Activated naive CD8-positive, alpha-beta T cell (primary cell): Measurements from ENCODE around the gene SMOC1.

ENCODE experiments used
- H3K27ac Mint-ChIP-seq: one replicate; pipeline ENCODE4 v1.8.0; 2021; ENCODE audit warnings: mixed read lengths
- H3K27me3 Mint-ChIP-seq: one replicate; pipeline ENCODE4 v1.8.0; 2021; ENCODE audit warnings: mixed read lengths
- H3K36me3 Mint-ChIP-seq: one replicate; pipeline ENCODE4 v1.8.0; 2021; ENCODE audit warnings: mixed read lengths
- H3K4me1 Mint-ChIP-seq: one replicate; pipeline ENCODE4 v1.8.0; 2021; ENCODE audit warnings: low read depth, mixed read lengths
- H3K4me3 Mint-ChIP-seq: one replicate; pipeline ENCODE4 v1.8.0; 2021; ENCODE audit warnings: mild to moderate bottlenecking, mixed read lengths
- H3K9me3 Mint-ChIP-seq: one replicate; pipeline ENCODE4 v1.8.0; 2021; ENCODE audit warnings: low read depth, mixed read lengths

SMOC1 gene

GRCh38 chr14:70022771-70023445 lies 143.7 kb downstream of the SMOC1 start:
- no peaks in the 10 kb centered on the region for H3K36me3 Mint-ChIP-seq

GRCh38 chr14:70023871-70024270 lies 144.7 kb downstream of the SMOC1 start:
- no peaks in the 10 kb centered on the region for H3K9me3 Mint-ChIP-seq
- no peak overlapping the region for H3K27ac Mint-ChIP-seq
- no peak overlapping the region for H3K4me3 Mint-ChIP-seq
- H3K36me3 Mint-ChIP-seq = no peaks in the 10 kb centered on the region
- H3K4me1 Mint-ChIP-seq = no peaks in the 10 kb centered on the region
- H3K27me3 Mint-ChIP-seq = no peaks in the 10 kb centered on the region

More at GRCh38 chr14:70022771-70023445, 143.7 kb downstream of the SMOC1 start:
- Mint-ChIP-seq H3K27me3 (no peaks in the 10 kb centered on the region), H3K4me1 (peaks cover 4% of the 10 kb centered on the region), H3K27ac (no peak overlapping the region), H3K9me3 (no peaks in the 10 kb centered on the region), H3K4me3 (no peak overlapping the region)

- Mint-ChIP-seq H3K9me3 (no peaks in the 10 kb centered on the region), H3K27ac (no peak overlapping the region), H3K27me3 (peaks cover 2% of the 10 kb centered on the region), H3K36me3 (no peaks in the 10 kb centered on the region), H3K4me1 (no peaks in the 10 kb centered on the region), H3K4me3 (no peak overlapping the region)
Measured at GRCh38 chr14:70027785-70028428, 148.7 kb downstream of the SMOC1 start.

- H3K4me3 Mint-ChIP-seq = no peak overlapping the region
Measured at GRCh38 chr14:70029296-70030132, 150.3 kb downstream of the SMOC1 start.

GRCh38 chr14:70032016-70032415 lies 152.8 kb downstream of the SMOC1 start:
- H3K9me3 Mint-ChIP-seq = no peaks in the 10 kb centered on the region
- no peaks in the 10 kb centered on the region for H3K36me3 Mint-ChIP-seq
- no peak overlapping the region for H3K27ac Mint-ChIP-seq
- no peak overlapping the region for H3K4me3 Mint-ChIP-seq
- no peaks in the 10 kb centered on the region for H3K4me1 Mint-ChIP-seq
- H3K27me3 Mint-ChIP-seq = peaks cover 7% of the 10 kb centered on the region

More at GRCh38 chr14:70029296-70030132, 150.3 kb downstream of the SMOC1 start:
- Mint-ChIP-seq H3K4me1 (no peaks in the 10 kb centered on the region), H3K27me3 (peaks cover 4% of the 10 kb centered on the region), H3K9me3 (no peaks in the 10 kb centered on the region), H3K36me3 (no peaks in the 10 kb centered on the region), H3K27ac (no peak overlapping the region)

- Mint-ChIP-seq H3K9me3 (no peaks in the 10 kb centered on the region), H3K36me3 (no peaks in the 10 kb centered on the region), H3K27me3 (peaks cover 7% of the 10 kb centered on the region), H3K4me3 (no peak overlapping the region), H3K27ac (no peak overlapping the region), H3K4me1 (no peaks in the 10 kb centered on the region)
Measured at GRCh38 chr14:70032447-70032846, 153.2 kb downstream of the SMOC1 start.

- Mint-ChIP-seq H3K9me3 (no peaks in the 10 kb centered on the region), H3K27me3 (peaks cover 7% of the 10 kb centered on the region), H3K4me1 (no peaks in the 10 kb centered on the region), H3K27ac (no peak overlapping the region), H3K36me3 (no peaks in the 10 kb centered on the region), H3K4me3 (no peak overlapping the region)
Measured at GRCh38 chr14:70033116-70033515, 153.9 kb downstream of the SMOC1 start.

GRCh38 chr14:70033561-70033960 lies 154.3 kb downstream of the SMOC1 start:
- Mint-ChIP-seq H3K4me3 (no peak overlapping the region), H3K27me3 (peaks cover 7% of the 10 kb centered on the region), H3K9me3 (no peaks in the 10 kb centered on the region), H3K27ac (no peak overlapping the region), H3K4me1 (no peaks in the 10 kb centered on the region), H3K36me3 (no peaks in the 10 kb centered on the region)

- Mint-ChIP-seq H3K9me3 (no peaks in the 10 kb centered on the region), H3K4me3 (no peak overlapping the region)
Measured at GRCh38 chr14:70034257-70034656, 155.0 kb downstream of the SMOC1 start.

GRCh38 chr14:70036665-70037064 lies 157.4 kb downstream of the SMOC1 start:
- Mint-ChIP-seq H3K4me1 (no peaks in the 10 kb centered on the region), H3K4me3 (no peak overlapping the region), H3K9me3 (no peaks in the 10 kb centered on the region), H3K27ac (no peak overlapping the region), H3K36me3 (no peaks in the 10 kb centered on the region), H3K27me3 (peaks cover 14% of the 10 kb centered on the region)

More at GRCh38 chr14:70034257-70034656, 155.0 kb downstream of the SMOC1 start:
- H3K4me1 Mint-ChIP-seq = no peaks in the 10 kb centered on the region
- H3K27me3 Mint-ChIP-seq = peaks cover 8% of the 10 kb centered on the region
- no peak overlapping the region for H3K27ac Mint-ChIP-seq
- H3K36me3 Mint-ChIP-seq = no peaks in the 10 kb centered on the region

- Mint-ChIP-seq H3K4me1 (no peaks in the 10 kb centered on the region), H3K9me3 (no peaks in the 10 kb centered on the region), H3K36me3 (no peaks in the 10 kb centered on the region), H3K4me3 (no peak overlapping the region), H3K27ac (no peak overlapping the region), H3K27me3 (peaks cover 18% of the 10 kb centered on the region)
Measured at GRCh38 chr14:70043001-70043400, 163.8 kb downstream of the SMOC1 start.

GRCh38 chr14:70045310-70045709 lies 166.1 kb downstream of the SMOC1 start:
- no peaks in the 10 kb centered on the region for H3K36me3 Mint-ChIP-seq
- no peak overlapping the region for H3K4me3 Mint-ChIP-seq
- H3K27ac Mint-ChIP-seq = no peak overlapping the region
- no peaks in the 10 kb centered on the region for H3K9me3 Mint-ChIP-seq
- no peaks in the 10 kb centered on the region for H3K4me1 Mint-ChIP-seq
- peaks cover 8% of the 10 kb centered on the region for H3K27me3 Mint-ChIP-seq

- no peaks in the 10 kb centered on the region for H3K36me3 Mint-ChIP-seq
- no peaks in the 10 kb centered on the region for H3K9me3 Mint-ChIP-seq
- peaks cover 8% of the 10 kb centered on the region for H3K27me3 Mint-ChIP-seq
- H3K4me3 Mint-ChIP-seq = no peak overlapping the region
- no peak overlapping the region for H3K27ac Mint-ChIP-seq
- no peaks in the 10 kb centered on the region for H3K4me1 Mint-ChIP-seq
Measured at GRCh38 chr14:70045844-70046535, 166.8 kb downstream of the SMOC1 start.

- peaks cover 4% of the 10 kb centered on the region for H3K27me3 Mint-ChIP-seq
Measured at GRCh38 chr14:70047598-70048312, 168.5 kb downstream of the SMOC1 start.

More at GRCh38 chr14:70047598-70048312, 168.5 kb downstream of the SMOC1 start:
- no peak overlapping the region for H3K27ac Mint-ChIP-seq
- H3K4me3 Mint-ChIP-seq = no peak overlapping the region
- H3K9me3 Mint-ChIP-seq = no peaks in the 10 kb centered on the region
- no peaks in the 10 kb centered on the region for H3K36me3 Mint-ChIP-seq
- peaks cover 6% of the 10 kb centered on the region for H3K4me1 Mint-ChIP-seq
